LNCAP (cell line): ENCODE results near the gene OXSR1.

Experiments
- CTCF ChIP-seq: fragments of 450-650 bp; IDR thresholded peaks from 2 replicates; pipeline ENCODE4 v1.5.1; 2017; ENCODE audit warnings: mild to moderate bottlenecking

Gene OXSR1

GRCh38 chr3:38153221-38153620 lies 12.1 kb upstream of the OXSR1 start:
- no peak for TF ChIP-seq CTCF

- TF ChIP-seq CTCF = no peak
Observed at GRCh38 chr3:38154033-38154494, 11.3 kb upstream of the OXSR1 start.

- no peak for TF ChIP-seq CTCF
Observed at GRCh38 chr3:38154625-38155255, 10.6 kb upstream of the OXSR1 start.

- no peak for TF ChIP-seq CTCF
Observed at GRCh38 chr3:38155825-38156224, 9.5 kb upstream of the OXSR1 start.

GRCh38 chr3:38157117-38157516 lies 8.2 kb upstream of the OXSR1 start:
- no peak for TF ChIP-seq CTCF

GRCh38 chr3:38157595-38157994 lies 7.7 kb upstream of the OXSR1 start:
- TF ChIP-seq CTCF = no peak

- no peak for TF ChIP-seq CTCF
Observed at GRCh38 chr3:38158472-38158871, 6.9 kb upstream of the OXSR1 start.
